HG03460 (cell line): ENCODE data around the gene TMEM150B.

Source experiments
- ATAC-seq: cut with Tn5 transposase; IDR thresholded peaks from one replicate; pipeline ENCODE4 v1.9.1; 2021; ENCODE audit not compliant: unreplicated experiment

TMEM150B gene

GRCh38 chr19:55308281-55308680 is 16.9 kb downstream of the TMEM150B start:
- ATAC-seq = no peak

DNA sequence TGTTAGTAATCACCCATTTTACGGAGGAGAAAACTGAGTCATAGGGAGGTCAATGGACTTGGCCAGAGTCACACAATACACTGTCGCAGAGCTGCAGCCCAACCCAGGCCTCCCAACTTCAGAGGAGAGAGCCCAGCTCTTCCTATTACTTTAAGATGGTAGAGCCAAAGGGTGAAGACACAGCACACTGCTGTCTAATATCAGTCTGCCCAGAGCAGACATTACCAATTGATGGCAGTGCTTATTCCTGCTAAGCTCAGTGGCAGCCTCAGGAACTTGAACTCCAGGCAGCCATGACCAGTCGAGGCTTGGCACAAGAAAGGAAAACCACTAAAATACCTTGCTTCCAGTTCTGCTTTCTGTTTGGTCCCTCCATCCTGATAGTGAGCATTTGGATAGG is 18.4 kb downstream of the TMEM150B start:
- no peak for ATAC-seq

DNA sequence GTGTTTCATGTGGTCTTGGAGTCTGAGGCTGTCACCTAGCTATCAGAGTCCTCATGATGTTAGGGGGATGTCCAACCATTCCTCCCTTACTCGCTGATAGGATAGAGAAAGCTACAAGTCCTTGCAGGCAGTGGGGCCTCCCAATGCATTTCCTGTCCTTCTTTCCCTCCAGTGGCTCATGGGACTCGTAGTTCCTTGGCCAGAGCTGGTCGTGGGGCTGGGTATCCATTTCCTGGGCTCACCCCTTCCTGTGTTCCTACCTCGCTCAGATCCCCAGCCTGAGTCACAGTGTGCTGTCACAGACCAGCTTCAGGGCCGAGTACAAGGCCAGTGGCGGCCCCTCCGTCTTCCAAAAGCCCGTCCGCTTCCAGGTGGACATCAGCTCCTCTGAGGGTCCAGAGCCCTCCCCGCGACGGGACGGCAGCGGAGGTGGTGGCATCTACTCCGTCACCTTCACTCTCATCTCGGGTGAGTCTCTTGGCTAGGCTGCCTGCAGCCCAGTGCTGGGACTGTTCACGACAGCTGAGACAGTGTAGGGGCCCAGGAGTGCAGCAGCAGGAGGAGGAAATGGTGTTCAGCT is 19.1 kb downstream of the TMEM150B start:
- no peak for ATAC-seq

DNA sequence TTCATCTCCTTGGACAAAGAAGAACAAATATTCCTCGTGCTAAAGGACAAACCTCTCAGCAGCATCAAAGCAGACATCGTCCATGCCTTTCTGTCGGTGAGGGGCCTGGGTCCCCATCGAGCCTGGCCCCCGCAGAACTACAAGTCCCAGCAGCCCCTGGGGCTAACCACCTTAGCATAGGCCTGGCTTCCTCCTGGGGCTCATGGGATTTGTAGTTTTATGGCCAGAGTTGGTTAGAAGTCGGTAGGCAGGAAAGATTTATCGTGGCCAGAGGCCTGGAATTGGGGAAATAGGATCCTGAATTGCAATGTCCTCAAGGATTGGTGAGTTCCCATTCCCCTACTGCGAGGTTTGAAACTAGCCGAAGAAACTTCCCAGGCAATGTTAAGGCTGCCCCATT is 19.6 kb downstream of the TMEM150B start:
- ATAC-seq = no peak

GRCh38 chr19:55304980-55305379 is 20.2 kb downstream of the TMEM150B start:
- ATAC-seq = no peak

DNA sequence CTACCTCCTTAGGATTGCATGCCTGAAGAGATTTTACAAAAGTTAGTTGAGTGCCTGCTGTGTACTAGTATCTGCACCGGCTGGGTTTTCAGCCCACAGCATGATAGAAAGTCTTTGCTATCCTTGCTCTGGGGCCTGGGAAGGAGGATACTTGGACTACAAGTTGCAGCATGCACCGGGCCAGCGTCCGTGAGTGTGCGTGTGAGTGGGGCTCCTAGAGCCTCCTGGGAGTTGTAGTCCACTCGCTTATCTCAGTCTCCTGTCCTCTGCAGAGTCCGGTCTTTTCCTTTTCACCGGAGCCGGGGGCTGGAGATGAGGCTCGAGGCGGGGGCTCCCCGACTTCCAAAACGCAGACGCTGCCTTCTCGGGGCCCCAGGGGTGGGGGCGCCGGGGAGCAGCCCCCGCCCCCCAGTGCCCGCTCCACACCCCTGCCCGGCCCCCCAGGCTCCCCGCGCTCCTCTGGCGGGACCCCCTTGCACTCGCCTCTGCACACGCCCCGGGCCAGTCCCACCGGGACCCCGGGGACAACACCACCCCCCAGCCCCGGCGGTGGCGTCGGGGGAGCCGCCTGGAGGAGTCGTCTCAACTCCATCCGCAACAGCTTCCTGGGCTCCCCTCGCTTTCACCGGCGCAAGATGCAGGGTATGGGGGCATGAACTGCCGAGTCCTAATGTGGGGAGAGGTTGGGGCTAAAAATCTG is 20.7 kb downstream of the TMEM150B start:
- no peak for ATAC-seq

- no peak for ATAC-seq
These were observed 21.7 kb downstream of the TMEM150B start for GRCh38 chr19:55303477-55303876.

GRCh38 chr19:55302318-55302703 is 22.8 kb downstream of the TMEM150B start:
- ATAC-seq = no peak

DNA sequence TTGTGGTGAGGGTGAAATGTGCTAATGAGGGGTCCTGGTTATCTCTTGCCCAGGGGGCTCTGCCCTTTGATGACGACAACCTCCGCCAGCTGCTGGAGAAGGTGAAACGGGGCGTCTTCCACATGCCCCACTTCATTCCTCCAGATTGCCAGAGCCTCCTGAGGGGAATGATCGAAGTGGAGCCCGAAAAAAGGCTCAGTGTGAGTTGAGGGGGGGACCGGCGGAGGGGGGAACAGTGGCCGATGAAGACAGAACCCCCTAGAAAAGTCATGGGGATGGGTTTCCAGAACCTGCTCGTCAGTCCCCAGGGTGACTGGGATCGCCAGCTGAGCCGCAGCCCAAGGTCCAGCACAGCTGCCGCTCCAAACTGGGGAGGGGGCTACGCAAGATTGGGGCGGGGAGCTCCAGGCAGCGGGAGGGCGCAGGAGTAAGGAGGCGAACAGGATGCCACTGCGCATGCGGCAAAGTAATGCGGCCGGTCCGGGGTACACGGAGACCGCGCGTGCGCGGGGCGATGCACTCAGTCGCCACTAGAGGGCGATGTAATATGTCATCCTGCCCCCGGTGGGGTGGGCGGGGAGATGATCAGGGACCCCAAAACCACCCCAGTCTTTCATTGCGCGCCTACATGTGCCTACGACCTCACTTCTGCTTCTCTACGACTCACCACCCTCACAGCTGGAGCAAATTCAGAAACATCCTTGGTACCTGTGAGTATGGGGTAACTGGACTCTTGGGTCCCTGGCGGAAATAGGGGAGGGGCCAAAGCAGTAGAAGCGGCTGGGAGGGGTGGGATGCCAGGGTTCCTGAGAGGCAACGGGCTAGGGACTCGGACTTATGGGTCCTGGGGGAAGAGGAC is 23.5 kb downstream of the TMEM150B start:
- ATAC-seq = no peak

DNA sequence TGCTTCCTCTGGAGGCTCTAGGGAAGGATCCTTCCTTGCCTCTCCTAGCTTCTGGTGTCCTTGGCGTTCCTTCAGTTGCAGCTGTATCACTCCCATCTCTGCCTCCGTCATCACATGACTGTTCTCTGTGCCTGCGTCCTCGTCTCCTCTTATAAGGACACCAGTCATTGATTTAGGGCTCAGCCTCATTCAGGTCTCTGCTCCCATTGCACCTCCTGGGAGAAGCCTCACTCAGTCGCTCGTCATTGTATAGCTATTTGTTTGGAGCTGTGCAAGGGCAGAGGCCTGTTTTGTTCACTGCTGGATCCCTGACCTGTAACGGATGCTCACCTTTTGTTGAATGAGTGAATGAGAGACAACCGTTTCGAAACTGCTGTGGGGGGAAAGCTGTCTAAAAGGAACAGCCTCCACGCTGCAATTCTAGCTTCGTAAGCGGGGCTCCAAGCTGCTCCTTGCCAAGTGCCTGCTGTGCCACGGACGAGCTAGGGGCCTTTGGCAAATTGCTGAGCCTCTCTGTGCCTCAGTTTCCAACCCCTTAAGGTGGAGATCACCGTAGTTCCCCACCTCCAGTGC is 24.2 kb downstream of the TMEM150B start:
- no peak for ATAC-seq

GRCh38 chr19:55299991-55300390 is 25.1 kb downstream of the TMEM150B start:
- no peak for ATAC-seq

GRCh38 chr19:55297267-55297666 is 27.9 kb downstream of the TMEM150B start:
- ATAC-seq = no peak

DNA sequence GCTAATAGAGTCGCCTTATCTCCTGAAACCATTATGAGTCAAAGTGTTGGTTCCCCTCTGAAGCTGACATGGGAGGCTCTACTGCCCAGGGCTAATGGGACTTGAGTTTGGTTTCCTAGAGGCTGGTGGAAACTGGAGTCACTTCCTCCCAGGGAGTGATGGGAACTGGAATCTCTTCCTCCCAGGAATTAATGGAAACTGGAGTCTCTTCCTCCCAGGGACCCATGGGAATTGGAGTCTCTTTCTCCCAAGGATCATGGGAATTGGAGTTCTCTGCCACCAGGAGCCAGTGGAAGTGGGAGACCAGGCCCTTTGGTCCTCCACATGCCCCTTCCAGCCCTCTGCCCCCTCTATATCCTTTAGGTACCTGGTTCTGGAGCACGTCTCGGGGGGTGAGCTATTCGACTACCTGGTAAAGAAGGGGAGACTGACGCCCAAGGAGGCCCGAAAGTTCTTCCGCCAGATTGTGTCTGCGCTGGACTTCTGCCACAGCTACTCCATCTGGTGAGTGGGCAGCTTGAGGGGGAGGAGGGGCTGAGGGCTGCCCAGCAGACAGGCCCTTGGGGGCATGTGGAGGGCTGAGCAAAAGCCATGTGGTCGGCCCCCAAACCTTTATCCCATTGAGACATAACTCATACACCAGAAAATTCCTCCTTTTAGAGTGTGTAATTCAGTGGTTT is 35.9 kb downstream of the TMEM150B start:
- no peak for ATAC-seq

DNA sequence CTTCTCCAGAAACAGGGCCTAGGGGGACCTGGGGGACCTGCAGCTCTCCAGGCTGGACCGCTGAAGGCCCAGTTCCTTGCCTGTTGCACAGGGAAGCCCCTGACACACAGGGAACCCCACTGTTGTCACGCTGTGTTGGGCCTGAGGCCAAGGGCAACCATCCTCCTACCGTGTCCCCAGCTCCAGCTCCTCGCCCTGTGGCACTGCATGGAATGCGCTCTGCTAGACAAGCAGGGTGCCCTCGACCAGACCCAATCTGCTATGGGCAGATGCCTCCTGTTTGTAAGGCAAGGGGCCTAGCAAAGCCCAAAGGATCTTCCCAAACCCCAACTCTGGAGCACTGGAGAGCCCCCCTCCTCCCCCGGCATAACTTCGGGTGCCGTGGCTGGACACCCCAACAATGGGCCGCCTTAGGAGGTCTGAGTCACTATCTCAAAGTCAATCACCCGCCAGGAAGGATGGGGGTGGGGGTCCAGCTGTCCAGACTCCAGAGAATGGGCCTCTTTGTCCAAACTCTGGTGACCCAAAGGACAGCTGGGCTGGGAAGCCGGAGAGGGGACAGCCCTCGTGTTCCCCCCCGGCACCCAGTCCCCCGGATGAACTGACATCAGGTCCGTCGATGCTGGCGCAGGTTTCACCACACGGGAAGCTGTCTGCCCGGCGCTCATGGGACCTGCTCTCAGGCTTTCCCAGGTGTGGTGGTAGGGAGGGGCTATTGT is 37.6 kb downstream of the TMEM150B start:
- no peak for ATAC-seq

DNA sequence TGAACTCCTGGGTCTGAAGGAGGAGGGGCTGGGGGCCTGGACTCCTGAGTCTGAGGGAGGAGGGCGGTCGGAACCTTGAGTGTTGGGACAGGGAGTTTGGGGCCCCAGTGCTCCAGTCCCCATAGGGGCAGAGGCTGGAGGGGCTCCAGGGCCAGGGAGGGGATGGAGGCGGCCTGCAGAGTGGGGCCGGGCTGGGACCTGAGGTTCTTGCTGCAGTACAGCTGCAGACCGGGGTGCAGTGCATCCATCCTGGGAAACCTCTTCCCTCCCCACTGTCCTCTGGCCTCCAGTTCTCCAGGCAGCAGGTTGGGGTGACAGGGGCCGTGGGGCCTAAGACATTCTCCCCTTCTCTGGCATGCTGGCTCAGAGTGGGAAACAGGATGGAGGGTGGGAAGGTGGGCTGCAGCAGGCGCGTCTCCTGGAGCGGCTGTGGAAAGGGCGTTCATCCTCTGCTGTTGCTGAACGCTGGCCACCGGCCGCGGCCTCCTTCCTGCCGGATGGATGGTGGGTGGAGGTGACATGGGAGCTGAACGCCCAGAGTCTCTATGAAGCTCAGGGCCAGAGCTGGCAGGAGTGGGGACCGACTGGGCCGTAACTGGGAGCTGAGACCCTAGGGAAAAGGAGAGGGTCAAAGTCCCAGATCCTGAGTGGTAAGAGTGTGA is 39.8 kb downstream of the TMEM150B start:
- no peak for ATAC-seq

DNA sequence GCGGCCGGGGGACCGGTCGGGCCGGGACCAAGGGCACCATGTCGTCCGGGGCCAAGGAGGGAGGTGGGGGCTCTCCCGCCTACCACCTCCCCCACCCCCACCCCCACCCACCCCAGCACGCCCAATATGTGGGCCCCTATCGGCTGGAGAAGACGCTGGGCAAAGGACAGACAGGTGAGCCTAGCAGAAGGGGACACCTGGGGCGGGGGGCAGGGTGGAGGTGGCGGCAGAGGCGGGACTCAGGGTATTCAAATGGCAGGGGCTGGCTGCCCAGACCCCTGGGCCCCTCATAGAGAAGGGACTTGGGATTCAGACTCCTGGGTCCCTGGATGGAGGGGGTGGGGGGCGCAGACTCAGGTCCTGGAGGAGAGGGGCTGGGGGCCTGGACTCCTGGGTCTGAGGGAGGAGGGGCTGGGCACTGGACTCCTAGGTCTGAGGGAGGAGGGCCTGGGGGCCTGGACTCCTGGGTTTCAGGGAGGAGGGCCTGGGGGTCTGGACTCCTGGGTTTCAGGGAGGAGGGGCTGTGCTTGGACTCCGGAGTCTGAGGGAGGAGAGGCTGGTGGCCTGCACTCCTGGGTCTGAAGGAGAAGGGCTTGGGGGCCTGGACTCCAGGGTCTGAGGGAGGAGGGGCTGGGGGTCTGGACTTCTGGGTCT is 40.6 kb downstream of the TMEM150B start:
- ATAC-seq = no peak

GRCh38 chr19:55283548-55284377 is 41.4 kb downstream of the TMEM150B start, which contains the start of gene BRSK1:
Gene BRSK1, plus strand, starts transcription at chr19:55283997. Its CDS starts 446 bp downstream, at chr19:55284443.
- no peak for ATAC-seq
